ENCODE results near the gene MCL1.

Gene MCL1

DNA sequence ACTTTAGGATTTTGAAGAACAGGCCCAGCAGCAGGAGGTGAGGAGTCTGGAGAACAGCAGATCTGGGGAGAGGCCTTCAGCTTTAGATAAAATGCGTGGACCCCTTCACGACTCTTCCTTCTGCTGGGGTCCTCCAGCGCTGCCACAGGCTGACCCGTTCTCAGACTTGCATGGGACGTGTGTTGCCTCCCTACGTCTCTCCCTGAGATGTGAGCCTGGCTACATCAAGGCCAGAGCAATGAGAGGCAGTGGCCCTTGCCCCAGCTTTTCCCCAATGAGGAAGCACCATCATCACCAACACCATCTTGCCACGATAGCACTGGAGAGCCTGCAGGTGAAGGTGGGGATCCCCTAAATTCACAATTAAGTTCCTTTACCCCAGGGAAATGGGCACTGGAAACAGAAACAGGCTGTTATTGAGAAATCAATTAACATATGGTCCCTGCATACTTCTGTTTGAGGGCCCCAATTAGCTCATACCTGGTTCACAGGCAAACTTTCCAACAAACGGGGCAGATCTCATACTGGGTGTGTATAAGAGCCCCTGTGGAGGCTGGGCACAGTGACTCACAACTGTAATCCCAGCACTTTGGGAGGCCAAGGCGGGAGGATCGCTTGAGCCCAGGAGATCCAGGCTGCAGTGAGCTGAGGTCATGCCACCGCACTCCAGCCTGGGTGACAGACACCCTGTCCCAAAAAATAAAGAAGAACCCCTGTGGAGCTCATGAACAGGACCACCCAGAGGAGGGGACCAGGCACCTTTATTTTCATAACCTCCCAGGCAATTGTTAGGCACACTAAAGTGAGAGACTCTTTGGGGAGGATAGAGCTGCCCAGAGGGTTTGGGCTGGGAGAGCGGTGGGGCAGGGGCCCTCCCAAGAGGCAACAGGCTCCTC is 42.3 kb downstream of the MCL1 start (continued):
- no peak for TF ChIP-seq ZNF449 (tag by site-specific recombination; IDR thresholded peaks at IDR 0.05)
- no peak for TF ChIP-seq ZNF266 (tag by site-specific recombination; IDR thresholded peaks at IDR 0.05; ENCODE audit: low read depth)
- TF ChIP-seq GLIS2 (tag by site-specific recombination; IDR thresholded peaks at IDR 0.05), result 0 out of 2 replicates have a peak, but pooled peaks have one; percentile 7
- TF ChIP-seq ZBTB20 (tag by site-specific recombination; IDR thresholded peaks at IDR 0.05), result no peak
- TF ChIP-seq INSM2 (tag by site-specific recombination; IDR thresholded peaks at IDR 0.05), result no peak
- no peak for TF ChIP-seq TRIM28 (IDR thresholded peaks at IDR 0.05; ENCODE audit: borderline replicate concordance, low read length)
- no peak for TF ChIP-seq ZNF76 (tag by site-specific recombination; IDR thresholded peaks at IDR 0.05; ENCODE audit: borderline replicate concordance, low read depth)
- no peak for TF ChIP-seq ZNF155 (tag by site-specific recombination; IDR thresholded peaks at IDR 0.05)
- no peak for TF ChIP-seq RBAK (tag by site-specific recombination; IDR thresholded peaks at IDR 0.05)
- no peak for TF ChIP-seq ZNF626 (tag by site-specific recombination; IDR thresholded peaks at IDR 0.05)
- TF ChIP-seq ZBTB1 (tag by site-specific recombination; IDR thresholded peaks at IDR 0.05), result no peak
- no peak for TF ChIP-seq ZNF239 (tag by site-specific recombination; IDR thresholded peaks at IDR 0.05)
- TF ChIP-seq MZF1 (tag by site-specific recombination; IDR thresholded peaks at IDR 0.05; ENCODE audit: borderline replicate concordance), result no peak
- TF ChIP-seq FEZF1 (tag by site-specific recombination; IDR thresholded peaks at IDR 0.05), result no peak
- TF ChIP-seq ZNF701 (tag by site-specific recombination; IDR thresholded peaks at IDR 0.05), result no peak
- no peak for TF ChIP-seq ZNF423 (tag by site-specific recombination; IDR thresholded peaks at IDR 0.05)
- no peak for TF ChIP-seq ZNF24 (tag by site-specific recombination; IDR thresholded peaks at IDR 0.05)
- no peak for TF ChIP-seq GLI4 (tag by site-specific recombination; IDR thresholded peaks at IDR 0.05)
- no peak for TF ChIP-seq ZFP3 (tag by site-specific recombination; IDR thresholded peaks at IDR 0.05; ENCODE audit: low read depth)
- no peak for TF ChIP-seq HOXC10 (CRISPR knock-in tag; IDR thresholded peaks at IDR 0.05)
- no peak for TF ChIP-seq PRDM10 (tag by site-specific recombination; IDR thresholded peaks at IDR 0.05)
- TF ChIP-seq ZNF488 (tag by site-specific recombination; IDR thresholded peaks at IDR 0.05), result no peak
- TF ChIP-seq BCL6B (tag by site-specific recombination; IDR thresholded peaks at IDR 0.05), result no peak
- TF ChIP-seq SP7 (tag by site-specific recombination; IDR thresholded peaks at IDR 0.05), result peak; percentile 68
- TF ChIP-seq GLIS1 (tag by site-specific recombination; IDR thresholded peaks at IDR 0.05), result peak; percentile 94
- no peak for TF ChIP-seq ZNF837 (tag by site-specific recombination; IDR thresholded peaks at IDR 0.05)
- TF ChIP-seq ZIC2 (tag by site-specific recombination; IDR thresholded peaks at IDR 0.05), result peak; percentile 92
- TF ChIP-seq ZNF544 (tag by site-specific recombination; IDR thresholded peaks at IDR 0.05), result no peak
- no peak for TF ChIP-seq ZNF26 (tag by site-specific recombination; IDR thresholded peaks at IDR 0.05)

All from HEK293 (cell line).